Mesenchymal stem cell (in vitro differentiated cells and primary cell): Measurements from ENCODE around the gene RARS1.

Experiments used
- DNase-seq: peaks from one replicate; pipeline ENCODE4 v3.0.0-alpha.2; 2013
- H2AFZ ChIP-seq: one replicate; pipeline ENCODE4 v1.6.1; 2013; ENCODE audit warnings: low read depth, mild to moderate bottlenecking, control low read depth, inconsistent platforms, low read length, moderate library complexity
- H2AK5ac ChIP-seq: 2 replicates; pipeline ENCODE4 v1.6.1; 2013; ENCODE audit warnings: low read length, moderate library complexity, mild to moderate bottlenecking, inconsistent platforms; ENCODE audit not compliant: severe bottlenecking
- H2BK120ac ChIP-seq: one replicate; pipeline ENCODE4 v1.6.1; 2013; ENCODE audit warnings: low read depth, mild to moderate bottlenecking, inconsistent platforms, low read length, moderate library complexity
- H2BK12ac ChIP-seq, 2 experiments: one replicate each; pipeline ENCODE4 v1.6.1; 2013; ENCODE audit warnings: inconsistent platforms in 2 of 2, low read length in 2 of 2, mild to moderate bottlenecking in 2 of 2, moderate library complexity in 2 of 2, control low read depth in 1 of 2
- H2BK15ac ChIP-seq: one replicate; pipeline ENCODE4 v1.6.1; 2013; ENCODE audit warnings: mild to moderate bottlenecking, low read depth, inconsistent platforms; ENCODE audit not compliant: poor library complexity, severe bottlenecking
- H2BK5ac ChIP-seq: 2 replicates; pipeline ENCODE4 v1.6.1; 2013; ENCODE audit warnings: low read depth, mild to moderate bottlenecking, low read length, control low read depth, inconsistent platforms; ENCODE audit not compliant: poor library complexity, severe bottlenecking
- H3K14ac ChIP-seq, 2 experiments: one replicate each; pipeline ENCODE4 v1.6.1; 2013; ENCODE audit warnings: inconsistent platforms in 2 of 2, low read length in 2 of 2, control low read depth in 1 of 2, mild to moderate bottlenecking in 1 of 2, moderate library complexity in 1 of 2
- H3K18ac ChIP-seq, 2 experiments: one replicate each; pipeline ENCODE4 v1.6.1; 2013; ENCODE audit warnings: inconsistent platforms in 2 of 2, low read length in 2 of 2, control low read depth in 1 of 2, low read depth in 1 of 2, mild to moderate bottlenecking in 1 of 2
- H3K23ac ChIP-seq, 2 experiments: one replicate each; pipeline ENCODE4 v1.6.1; 2013; ENCODE audit warnings: inconsistent platforms in 2 of 2, low read length in 2 of 2, mild to moderate bottlenecking in 2 of 2, moderate library complexity in 2 of 2, control low read depth in 1 of 2
- H3K27ac ChIP-seq: 2 replicates; pipeline ENCODE4 v1.5.1; 2013; ENCODE audit warnings: mild to moderate bottlenecking, moderate library complexity, low read length, control low read depth, inconsistent platforms; ENCODE audit not compliant: poor library complexity, severe bottlenecking
- H3K27me3 ChIP-seq, 2 experiments: 2 replicates each; pipeline versions ENCODE4 v1.6.1 to v1.7.0; 2013; ENCODE audit warnings: low read length in 2 of 2, mild to moderate bottlenecking in 2 of 2, moderate library complexity in 2 of 2, control low read depth in 1 of 2, inconsistent platforms in 1 of 2; ENCODE audit not compliant: control insufficient read depth in 1 of 2, insufficient read depth in 1 of 2
- H3K36me3 ChIP-seq, 2 experiments: 2 replicates each; pipeline versions ENCODE4 v1.6.1 to v1.7.0; 2013; ENCODE audit warnings: low read length in 2 of 2, control low read depth in 1 of 2, inconsistent platforms in 1 of 2, low read depth in 1 of 2, mild to moderate bottlenecking in 1 of 2; ENCODE audit not compliant: insufficient read depth in 2 of 2, control insufficient read depth in 1 of 2
- H3K4ac ChIP-seq, 2 experiments: one replicate each; pipeline ENCODE4 v1.6.1; 2013; ENCODE audit warnings: inconsistent platforms in 2 of 2, low read length in 2 of 2, mild to moderate bottlenecking in 2 of 2, moderate library complexity in 2 of 2, control low read depth in 1 of 2, low read depth in 1 of 2
- H3K4me1 ChIP-seq: 2 replicates; pipeline ENCODE4 v1.6.1; 2013; ENCODE audit warnings: low read depth, low read length, control low read depth; ENCODE audit not compliant: control insufficient read depth, insufficient read depth
- H3K4me2 ChIP-seq: 2 replicates; pipeline ENCODE4 v1.6.1; 2013; ENCODE audit warnings: low read length, mild to moderate bottlenecking, inconsistent platforms; ENCODE audit not compliant: poor library complexity, severe bottlenecking
- H3K4me3 ChIP-seq, 2 experiments: 2 replicates each; pipeline versions ENCODE4 v1.5.1 to v1.7.0; 2013; ENCODE audit warnings: low read length in 2 of 2, mild to moderate bottlenecking in 2 of 2, control low read depth in 1 of 2, low read depth in 1 of 2; ENCODE audit not compliant: insufficient read depth in 1 of 2
- H3K79me1 ChIP-seq: replicated peaks from 2 replicates; pipeline ENCODE4 v1.6.1; 2013; ENCODE audit warnings: mild to moderate bottlenecking, control low read depth, low read length, inconsistent platforms; ENCODE audit not compliant: poor library complexity, severe bottlenecking
- H3K9ac ChIP-seq: 2 replicates; pipeline ENCODE4 v1.7.0; 2013; ENCODE audit warnings: mild to moderate bottlenecking, low read length, moderate library complexity
- H3K9me3 ChIP-seq: 2 replicates; pipeline ENCODE4 v1.7.0; 2013; ENCODE audit warnings: mild to moderate bottlenecking, low read length; ENCODE audit not compliant: control insufficient read depth
- H4K8ac ChIP-seq: one replicate; pipeline ENCODE4 v1.6.1; 2013; ENCODE audit warnings: inconsistent platforms, mild to moderate bottlenecking, low read length, moderate library complexity
- H4K91ac ChIP-seq: one replicate; pipeline ENCODE4 v1.6.1; 2013; ENCODE audit warnings: mild to moderate bottlenecking, low read length, inconsistent platforms
- WGBS: methylation state at CpG from one replicate; pipeline ENCODE4 v1.1.7; 2013; ENCODE audit warnings: mixed read lengths; 5-methylcytosine and 5-hydroxymethylcytosine counted together

RARS1 gene

DNA sequence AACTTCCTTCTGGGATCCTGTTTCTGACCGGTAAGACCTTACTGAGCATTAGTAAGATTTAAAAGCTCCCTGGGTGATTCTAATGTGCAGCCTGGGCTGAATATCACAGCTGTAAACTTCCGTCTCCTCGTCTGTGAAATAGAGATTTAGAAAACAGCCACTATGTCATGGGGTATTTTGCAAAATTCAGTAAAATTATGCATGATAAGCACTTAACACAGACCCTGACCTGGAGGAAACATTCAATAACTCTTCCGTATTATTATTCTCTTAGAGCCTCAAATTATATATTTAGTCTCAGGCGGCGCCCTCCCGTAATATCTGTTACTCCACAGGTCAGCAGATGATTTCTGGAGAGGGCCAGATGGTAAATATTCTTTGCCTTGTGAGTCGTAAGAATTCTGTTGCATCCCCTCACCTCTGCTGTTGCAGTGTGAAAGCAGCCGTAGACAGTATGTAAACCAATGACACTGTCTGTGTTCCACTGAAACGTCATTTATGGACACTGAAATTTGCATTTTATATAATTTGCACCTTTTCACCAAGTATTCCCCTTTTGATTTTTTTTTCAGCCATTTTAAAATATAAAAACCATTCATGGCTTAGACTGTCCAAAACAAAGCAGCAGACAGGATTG lies 39.2 kb upstream of the RARS1 start:
- no peak overlapping the region for H4K8ac ChIP-seq

DNA sequence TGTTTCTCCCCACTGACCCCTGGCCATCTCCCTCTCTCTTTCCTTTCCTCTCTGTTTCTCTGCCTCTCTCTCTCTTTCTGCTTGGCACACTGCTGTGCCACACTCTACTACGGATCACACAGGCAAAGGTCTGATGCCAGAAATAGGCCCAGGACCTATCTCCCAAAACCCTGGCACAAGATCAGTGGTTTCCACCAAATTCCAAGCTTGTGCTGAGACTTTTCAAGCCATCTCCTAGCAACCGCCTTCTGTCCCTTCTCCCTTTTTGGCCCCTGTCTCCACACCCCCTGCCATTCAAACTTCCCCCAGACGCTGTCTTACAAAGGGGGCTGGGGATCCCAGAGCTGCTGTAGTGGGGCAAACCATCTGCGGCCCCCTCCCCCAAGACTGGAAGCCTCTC lies 38.5 kb upstream of the RARS1 start:
- Histone ChIP-seq H2BK12ac (no peak overlapping the region), H2BK15ac (peak overlapping the region; percentile 23), H3K36me3 (peaks cover 3 to 10% of the 10 kb centered on the region in 2 experiments), H3K4me1 (no peaks in the 10 kb centered on the region), H3K18ac (no peak overlapping the region), H3K4me3 (no peak overlapping the region), H2AK5ac (no peak overlapping the region), H3K9ac (no peak overlapping the region), H3K14ac (no peak overlapping the region), H2BK5ac (no peak overlapping the region), H2BK120ac (no peak overlapping the region), H3K79me1 (no peaks in the 10 kb centered on the region), H3K4ac (no peak overlapping the region), H3K4me2 (no peak overlapping the region), H3K9me3 (no peaks in the 10 kb centered on the region), H3K23ac (peak overlapping the region in 1 of 2 experiments; percentile 53), H2AFZ (no peak overlapping the region), H3K27ac (no peak overlapping the region), H4K91ac (no peak overlapping the region), H4K8ac (no peak overlapping the region), H3K27me3 (no peaks in the 10 kb centered on the region)
- no peak for DNase-seq
- 90% methylated on average over 4 of the region's 4 CpGs for WGBS

More for the DNA sequence above, 39.2 kb upstream of the RARS1 start:
- no peaks in the 10 kb centered on the region for H3K4me1 ChIP-seq
- no peak for DNase-seq
- no peak overlapping the region for H2BK15ac ChIP-seq
- H3K9ac ChIP-seq, result no peak overlapping the region
- H2BK5ac ChIP-seq, result no peak overlapping the region
- H3K23ac ChIP-seq, result no peak overlapping the region
- H3K18ac ChIP-seq, result no peak overlapping the region
- WGBS, result 92% methylated on average over 10 of the region's 10 CpGs
- no peaks in the 10 kb centered on the region for H3K27me3 ChIP-seq
- H4K91ac ChIP-seq, result no peak overlapping the region
- no peaks in the 10 kb centered on the region for H3K9me3 ChIP-seq
- no peak overlapping the region for H3K4me2 ChIP-seq
- H3K36me3 ChIP-seq, result peaks cover 3 to 10% of the 10 kb centered on the region in 2 experiments
- no peaks in the 10 kb centered on the region for H3K79me1 ChIP-seq
- no peak overlapping the region for H3K4ac ChIP-seq
- no peak overlapping the region for H2AFZ ChIP-seq
- H2BK120ac ChIP-seq, result no peak overlapping the region
- no peak overlapping the region for H2AK5ac ChIP-seq
- H3K27ac ChIP-seq, result no peak overlapping the region
- no peak overlapping the region for H3K4me3 ChIP-seq
- H2BK12ac ChIP-seq, result no peak overlapping the region
- H3K14ac ChIP-seq, result no peak overlapping the region

DNA sequence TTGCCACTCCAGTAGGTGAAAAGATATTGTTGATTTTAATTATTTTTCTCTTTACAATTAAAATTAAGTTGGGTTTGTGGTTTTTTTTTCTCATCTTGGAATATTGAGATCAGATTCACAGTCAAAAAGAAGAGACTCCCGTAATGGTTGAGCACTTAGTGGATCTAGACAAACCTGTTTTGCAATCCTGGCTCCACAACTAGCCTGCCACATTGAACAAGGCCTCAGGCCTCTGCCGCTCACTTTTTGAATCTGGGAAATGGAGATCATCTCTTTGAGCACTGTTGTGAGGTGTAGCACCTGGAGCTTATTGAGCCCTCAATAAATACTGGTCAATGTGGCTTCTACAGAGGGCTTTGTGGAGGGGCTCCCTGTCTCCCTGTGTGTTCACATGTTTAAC lies 37.1 kb upstream of the RARS1 start:
- no peak for DNase-seq
- H2AK5ac ChIP-seq, result no peak overlapping the region
- no peak overlapping the region for H4K8ac ChIP-seq
- H3K27me3 ChIP-seq, result no peaks in the 10 kb centered on the region
- H3K9ac ChIP-seq, result no peak overlapping the region
- no peaks in the 10 kb centered on the region for H3K9me3 ChIP-seq
- no peak overlapping the region for H3K4ac ChIP-seq
- no peak overlapping the region for H2BK12ac ChIP-seq
- H3K4me1 ChIP-seq, result no peaks in the 10 kb centered on the region
- no peak overlapping the region for H3K14ac ChIP-seq
- H2AFZ ChIP-seq, result no peak overlapping the region
- H3K18ac ChIP-seq, result no peak overlapping the region
- H2BK5ac ChIP-seq, result no peak overlapping the region
- no peak overlapping the region for H3K23ac ChIP-seq
- no peaks in the 10 kb centered on the region for H3K79me1 ChIP-seq
- peaks cover 5 to 8% of the 10 kb centered on the region in 2 experiments for H3K36me3 ChIP-seq
- no peak overlapping the region for H3K4me2 ChIP-seq
- H2BK15ac ChIP-seq, result no peak overlapping the region
- no peak overlapping the region for H2BK120ac ChIP-seq
- 91% methylated on average over 2 of the region's 2 CpGs for WGBS
- no peak overlapping the region for H4K91ac ChIP-seq
- no peak overlapping the region for H3K27ac ChIP-seq
- no peak overlapping the region for H3K4me3 ChIP-seq

DNA sequence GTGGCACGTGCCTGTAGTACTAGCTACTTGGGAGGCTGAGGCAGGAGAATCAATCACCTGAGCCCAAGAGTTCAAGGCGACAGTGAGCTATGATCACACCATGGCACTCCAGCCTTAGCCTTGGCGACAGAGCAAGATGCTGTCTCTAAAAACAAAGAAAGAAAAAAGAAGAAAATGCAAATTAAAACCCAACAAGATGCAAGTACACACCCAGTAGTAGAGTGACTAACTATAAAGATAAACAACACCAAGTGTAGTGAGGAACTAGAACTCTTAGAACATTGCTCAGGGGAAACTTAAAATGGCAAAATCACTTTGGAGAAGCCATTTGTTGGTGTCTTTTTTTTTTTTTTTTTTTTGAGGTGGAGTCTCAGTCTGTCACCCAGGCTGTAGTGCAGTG lies 34.7 kb upstream of the RARS1 start:
- H3K9ac ChIP-seq, result no peak overlapping the region
- H2AK5ac ChIP-seq, result no peak overlapping the region
- no peak overlapping the region for H4K91ac ChIP-seq
- no peak overlapping the region for H3K4me2 ChIP-seq
- WGBS, result 100% methylated on average over 2 of the region's 3 CpGs
- H3K9me3 ChIP-seq, result no peaks in the 10 kb centered on the region
- H2AFZ ChIP-seq, result no peak overlapping the region
- DNase-seq, result no peak
- H3K79me1 ChIP-seq, result no peaks in the 10 kb centered on the region
- peaks cover 0 to 13% of the 10 kb centered on the region in 2 experiments for H3K36me3 ChIP-seq
- H3K27ac ChIP-seq, result no peak overlapping the region
- H2BK12ac ChIP-seq, result no peak overlapping the region
- H2BK15ac ChIP-seq, result no peak overlapping the region
- H3K4me1 ChIP-seq, result peaks cover 2% of the 10 kb centered on the region
- no peak overlapping the region for H3K18ac ChIP-seq
- H3K4ac ChIP-seq, result no peak overlapping the region
- no peak overlapping the region for H4K8ac ChIP-seq
- H3K14ac ChIP-seq, result no peak overlapping the region
- H2BK120ac ChIP-seq, result no peak overlapping the region
- no peak overlapping the region for H3K4me3 ChIP-seq
- H2BK5ac ChIP-seq, result no peak overlapping the region
- H3K27me3 ChIP-seq, result no peaks in the 10 kb centered on the region
- no peak overlapping the region for H3K23ac ChIP-seq
